Measurements from ENCODE around the gene P3H3. TPM values are rescaled to one million over a fixed set of nuclear protein-coding genes. Genes with fewer than 3 reads are reported as not detected.
A peak's percentile ranks its signal among the peaks of the same experiment; 100 is the strongest.

The P3H3 gene
- polyA plus RNA-seq, 3 donors from 2014 or later = not detected

DNA sequence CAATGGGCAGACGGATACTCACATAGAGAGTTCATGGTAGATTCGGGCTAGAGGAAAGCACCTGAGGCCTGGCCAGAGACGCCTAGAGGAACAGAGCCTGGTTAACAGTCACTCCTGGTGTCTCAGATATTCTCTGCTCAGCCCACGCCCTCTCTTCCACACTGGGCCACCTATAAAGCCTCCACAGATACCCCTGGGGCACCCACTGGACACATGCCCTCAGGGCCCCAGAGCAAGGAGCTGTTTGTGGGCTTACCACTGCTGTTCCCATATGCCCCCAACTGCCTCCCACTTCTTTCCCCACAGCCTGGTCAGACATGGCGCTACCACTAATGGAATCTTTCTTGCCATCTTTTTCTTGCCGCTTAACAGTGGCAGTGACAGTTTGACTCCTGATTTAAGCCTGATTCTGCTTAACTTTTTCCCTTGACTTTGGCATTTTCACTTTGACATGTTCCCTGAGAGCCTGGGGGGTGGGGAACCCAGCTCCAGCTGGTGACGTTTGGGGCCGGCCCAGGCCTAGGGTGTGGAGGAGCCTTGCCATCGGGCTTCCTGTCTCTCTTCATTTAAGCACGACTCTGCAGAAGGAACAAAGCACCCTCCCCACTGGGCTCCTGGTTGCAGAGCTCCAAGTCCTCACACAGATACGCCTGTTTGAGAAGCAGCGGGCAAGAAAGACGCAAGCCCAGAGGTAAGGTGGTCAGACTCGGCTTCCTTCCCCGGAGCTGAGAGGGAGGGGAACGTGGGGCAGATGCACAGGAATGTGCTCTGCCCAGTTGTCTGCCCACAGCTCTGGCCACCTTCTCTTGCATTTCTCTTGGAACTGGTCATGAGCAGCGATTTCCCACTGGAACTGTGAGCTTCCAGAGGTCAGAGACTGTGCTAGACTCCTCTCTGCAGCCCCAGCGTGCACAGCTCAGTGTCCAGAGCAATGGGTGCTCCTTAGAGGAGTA is 39.0 kb upstream of the P3H3 start, which contains the start of gene CD4:
Gene CD4 (plus strand): TSS at position 557 of the 953 bp plus-strand sequence. CDS start 10,611 bp downstream, outside the sequence.
- Mint-ChIP-seq H3K4me1 (peaks cover 6 to 10% of the 10 kb centered on the region in 2 donors), H3K27me3 (ENCODE audit: low read depth in 3 of 3) (peaks cover 12 to 14% (median 13%) of the 10 kb centered on the region in 3 donors), H3K4me3 (no peak within 1 kb of the TSS), H3K27ac (no peak within 1 kb of the TSS), H3K9me3 (peaks cover 0 to 2% (median 0%) of the 10 kb centered on the region in 6 donors), H3K36me3 (no peaks in the 10 kb centered on the region)
- DNase-seq = no peak

DNA sequence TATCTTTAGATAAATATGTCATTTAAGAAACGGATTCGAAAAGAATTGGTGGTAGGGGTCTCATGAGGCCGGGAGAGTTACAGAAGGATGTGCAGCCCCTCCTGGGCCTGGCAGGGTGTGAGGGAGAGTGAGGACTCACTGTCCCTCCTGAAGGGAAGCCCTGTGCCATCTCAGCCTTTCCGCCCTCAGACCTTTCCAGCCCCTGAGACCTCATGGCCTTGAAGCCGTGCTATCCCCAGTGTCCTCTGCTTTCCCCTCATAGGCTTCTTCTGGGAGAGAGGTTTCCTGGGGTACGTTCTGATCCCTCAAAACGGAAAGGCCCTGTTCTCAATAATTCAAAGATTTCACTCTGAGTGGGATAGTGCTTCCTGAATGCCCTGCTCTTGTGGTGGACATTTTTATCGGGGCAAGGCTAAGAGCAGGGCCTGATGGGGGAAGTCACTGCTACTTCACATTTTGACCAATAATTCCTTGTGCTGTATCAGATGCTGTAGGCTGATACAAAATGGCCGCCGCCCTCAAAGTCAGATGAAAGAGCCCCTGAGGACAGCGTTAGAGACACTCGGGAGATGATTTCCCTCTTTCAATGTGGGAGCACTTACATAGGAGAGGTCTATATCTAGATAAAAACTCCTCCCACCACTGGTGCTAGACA is 37.6 kb upstream of the P3H3 start:
- Mint-ChIP-seq H3K4me1 (peaks cover 6 to 10% of the 10 kb centered on the region in 2 donors), H3K36me3 (no peaks in the 10 kb centered on the region), H3K4me3 (no peak overlapping the region), H3K9me3 (peaks cover 0 to 2% (median 0%) of the 10 kb centered on the region in 6 donors), H3K27ac (no peak overlapping the region), H3K27me3 (ENCODE audit: low read depth in 3 of 3) (peaks cover 16 to 21% (median 17%) of the 10 kb centered on the region in 3 donors)
- no peak for DNase-seq

DNA sequence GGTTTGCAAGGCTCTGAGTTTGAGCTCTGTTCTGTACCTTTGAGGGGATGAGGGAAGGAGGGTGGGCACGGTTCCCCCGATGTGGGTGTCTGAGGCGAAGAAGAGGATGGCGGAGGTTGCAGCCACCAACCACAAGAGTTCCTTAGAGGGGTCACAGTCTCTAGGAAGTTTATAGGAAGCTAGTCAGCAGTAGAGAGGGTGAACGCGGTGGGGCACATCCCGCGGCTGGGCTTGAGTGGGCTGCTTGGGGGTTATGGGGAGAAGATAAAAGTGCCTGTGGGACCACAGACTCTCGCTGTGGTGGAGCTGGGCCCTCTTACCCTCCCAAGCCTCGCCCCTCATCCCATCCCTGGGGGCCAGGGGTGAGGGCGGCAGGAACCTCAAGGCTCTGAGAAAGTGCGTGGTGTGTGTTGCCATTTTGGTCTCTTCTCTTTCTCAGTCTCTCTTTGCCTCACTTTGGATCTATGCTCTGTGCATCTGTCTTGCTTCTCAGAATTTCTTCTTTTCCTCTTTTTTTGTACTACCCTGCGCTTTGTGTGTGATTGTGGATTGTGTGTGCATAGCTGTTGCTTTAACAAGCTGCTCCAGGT is 36.2 kb upstream of the P3H3 start:
- H3K36me3 Mint-ChIP-seq = no peaks in the 10 kb centered on the region
- H3K27ac Mint-ChIP-seq = no peak overlapping the region
- H3K9me3 Mint-ChIP-seq = peaks cover 0 to 2% (median 0%) of the 10 kb centered on the region in 6 donors
- H3K4me3 Mint-ChIP-seq = peak overlapping the region in 2 of 5 donors; percentile 13 to 58
- DNase-seq = no peak
- H3K4me1 Mint-ChIP-seq = peaks cover 6 to 10% of the 10 kb centered on the region in 2 donors
- H3K27me3 Mint-ChIP-seq (ENCODE audit: low read depth in 3 of 3) = peaks cover 16 to 21% (median 16%) of the 10 kb centered on the region in 3 donors

DNA sequence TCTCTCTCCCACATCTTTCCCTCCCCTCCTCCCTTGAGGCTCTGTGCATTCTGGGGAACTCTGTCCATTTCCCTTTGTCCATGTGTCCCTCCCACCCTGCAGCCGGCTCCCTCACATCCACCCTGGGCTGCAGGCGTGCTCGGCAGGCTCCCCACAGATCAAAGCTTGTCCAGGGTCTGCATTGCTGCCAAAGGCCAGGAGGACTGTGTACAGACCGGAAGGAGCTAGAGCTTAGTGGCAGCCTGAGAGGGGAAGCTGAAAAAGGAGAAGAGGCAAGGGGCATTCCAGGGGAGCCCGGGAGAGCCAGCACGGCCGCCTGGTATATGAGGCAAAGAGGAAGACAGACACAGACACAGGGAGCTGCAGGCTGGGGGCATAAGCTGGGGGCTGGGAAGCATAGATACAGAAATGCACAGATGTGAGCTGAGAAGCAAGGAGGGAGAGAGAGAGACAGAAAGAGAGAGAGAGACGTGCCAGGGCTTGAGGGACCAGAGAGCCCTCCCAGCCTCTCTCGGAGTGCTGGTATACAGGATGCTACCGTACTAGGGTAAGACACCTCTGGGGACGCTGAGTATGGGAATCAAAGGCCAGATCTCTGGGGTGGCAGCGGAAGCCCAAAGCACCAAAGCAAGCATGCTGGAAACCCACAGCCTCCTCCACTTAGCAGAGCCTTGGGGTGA is 35.5 kb upstream of the P3H3 start:
- no peak for DNase-seq
- H3K4me1 Mint-ChIP-seq = peaks cover 6 to 10% of the 10 kb centered on the region in 2 donors
- H3K4me3 Mint-ChIP-seq = peak overlapping the region in 1 of 5 donors; percentile 13
- H3K9me3 Mint-ChIP-seq = peaks cover 0 to 2% (median 0%) of the 10 kb centered on the region in 6 donors
- peaks cover 16 to 22% (median 21%) of the 10 kb centered on the region in 3 donors for H3K27me3 Mint-ChIP-seq (ENCODE audit: low read depth in 3 of 3)
- peak overlapping the region in 1 of 6 donors; percentile 20 for H3K27ac Mint-ChIP-seq
- H3K36me3 Mint-ChIP-seq = no peaks in the 10 kb centered on the region

DNA sequence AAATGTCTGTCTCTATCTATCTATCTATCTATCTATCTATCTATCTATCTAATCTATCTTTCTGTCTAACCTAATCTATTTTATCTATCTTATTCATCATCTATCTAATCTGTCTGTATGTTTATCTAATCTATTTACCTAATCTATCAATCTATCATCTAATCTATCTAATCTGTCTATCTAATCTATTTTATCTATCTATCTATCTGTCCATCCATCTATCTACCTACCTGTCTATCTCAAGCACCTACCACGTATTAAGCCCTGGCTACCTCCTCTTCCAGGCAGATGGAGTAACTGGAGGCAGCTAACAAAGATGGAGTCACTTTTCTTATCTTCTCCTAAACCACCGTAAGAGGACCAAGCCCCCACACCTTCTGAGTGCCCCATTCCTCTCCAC is 33.1 kb upstream of the P3H3 start:
- Mint-ChIP-seq H3K36me3 (no peaks in the 10 kb centered on the region), H3K27me3 (ENCODE audit: low read depth in 3 of 3) (peaks cover 10 to 19% (median 16%) of the 10 kb centered on the region in 3 donors), H3K4me3 (no peak overlapping the region), H3K9me3 (peaks cover 0 to 5% (median 0%) of the 10 kb centered on the region in 6 donors), H3K27ac (no peak overlapping the region), H3K4me1 (peaks cover 6 to 10% of the 10 kb centered on the region in 2 donors)
- DNase-seq = no peak

DNA sequence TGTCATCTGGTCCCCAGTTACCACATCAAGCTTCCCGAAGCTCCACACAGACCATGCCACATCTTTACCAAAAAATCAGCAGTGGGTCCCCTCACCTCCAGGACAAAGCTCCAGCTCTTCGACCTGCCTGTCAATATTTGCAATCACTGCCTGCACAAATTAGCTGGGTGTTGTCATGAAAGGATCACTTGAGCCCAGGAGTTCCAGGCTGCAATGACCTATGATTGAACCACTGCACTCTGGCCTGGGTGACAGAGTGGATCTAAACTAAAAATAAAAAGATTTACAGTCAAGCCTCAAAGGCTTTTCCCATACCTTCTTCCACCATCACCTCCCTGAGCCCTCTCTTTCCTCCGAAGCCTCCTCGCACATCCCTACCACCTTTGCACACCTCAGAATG is 31.6 kb upstream of the P3H3 start:
- Mint-ChIP-seq H3K9me3 (peaks cover 0 to 5% (median 0%) of the 10 kb centered on the region in 6 donors), H3K27me3 (ENCODE audit: low read depth in 3 of 3) (peaks cover 6 to 19% (median 14%) of the 10 kb centered on the region in 3 donors), H3K4me3 (no peak overlapping the region), H3K4me1 (peaks cover 6 to 10% of the 10 kb centered on the region in 2 donors), H3K27ac (no peak overlapping the region), H3K36me3 (no peaks in the 10 kb centered on the region)
- no peak for DNase-seq

DNA sequence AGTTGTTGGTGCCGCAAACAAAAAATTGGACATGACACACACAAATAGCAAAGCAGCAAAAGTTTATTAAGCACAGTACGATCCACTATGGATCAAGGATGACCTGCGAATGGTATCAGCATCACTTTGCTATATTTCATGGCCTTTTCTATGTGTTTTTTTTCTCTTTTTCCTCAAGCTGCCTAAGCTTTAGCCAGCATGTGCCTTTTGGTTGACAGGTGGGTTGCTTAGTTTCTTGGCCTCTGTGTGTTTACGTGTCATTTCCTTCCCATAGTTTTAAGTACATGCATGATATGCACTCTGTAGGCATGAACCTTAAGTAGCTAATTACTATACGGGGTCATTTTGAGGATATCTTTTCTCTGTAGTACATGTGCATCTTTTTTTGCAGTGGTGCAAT is 29.1 kb upstream of the P3H3 start:
- peaks cover 9 to 14% (median 11%) of the 10 kb centered on the region in 3 donors for H3K27me3 Mint-ChIP-seq (ENCODE audit: low read depth in 3 of 3)
- H3K9me3 Mint-ChIP-seq = peaks cover 0 to 3% (median 0%) of the 10 kb centered on the region in 6 donors
- no peaks in the 10 kb centered on the region for H3K4me1 Mint-ChIP-seq
- no peak overlapping the region for H3K4me3 Mint-ChIP-seq
- peaks cover 0 to 2% (median 0%) of the 10 kb centered on the region in 3 donors for H3K36me3 Mint-ChIP-seq
- DNase-seq = no peak
- H3K27ac Mint-ChIP-seq = no peak overlapping the region

DNA sequence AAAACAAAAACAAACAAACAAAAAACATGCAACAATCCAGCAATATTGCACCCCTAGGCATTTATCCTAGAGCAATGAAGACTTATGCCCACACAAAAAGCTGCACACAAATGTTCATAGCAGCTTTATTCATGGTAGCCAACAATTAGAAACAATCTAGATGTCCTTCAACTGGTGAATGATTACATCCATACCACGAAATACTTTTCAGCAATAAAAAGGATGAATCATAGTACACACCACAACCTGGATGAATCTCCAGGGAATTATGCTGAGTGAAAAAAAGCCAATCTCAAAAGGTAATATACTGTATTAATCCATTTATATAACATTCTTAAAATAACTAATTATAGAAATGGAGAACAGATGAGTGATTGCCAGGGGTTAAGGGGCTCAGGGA is 21.0 kb upstream of the P3H3 start:
- Mint-ChIP-seq H3K36me3 (peaks cover 0 to 8% (median 0%) of the 10 kb centered on the region in 3 donors), H3K9me3 (no peaks in the 10 kb centered on the region), H3K4me1 (no peaks in the 10 kb centered on the region), H3K27me3 (ENCODE audit: low read depth in 3 of 3) (peaks cover 3 to 8% (median 6%) of the 10 kb centered on the region in 3 donors), H3K27ac (no peak overlapping the region), H3K4me3 (no peak overlapping the region)
- no peak for DNase-seq

DNA sequence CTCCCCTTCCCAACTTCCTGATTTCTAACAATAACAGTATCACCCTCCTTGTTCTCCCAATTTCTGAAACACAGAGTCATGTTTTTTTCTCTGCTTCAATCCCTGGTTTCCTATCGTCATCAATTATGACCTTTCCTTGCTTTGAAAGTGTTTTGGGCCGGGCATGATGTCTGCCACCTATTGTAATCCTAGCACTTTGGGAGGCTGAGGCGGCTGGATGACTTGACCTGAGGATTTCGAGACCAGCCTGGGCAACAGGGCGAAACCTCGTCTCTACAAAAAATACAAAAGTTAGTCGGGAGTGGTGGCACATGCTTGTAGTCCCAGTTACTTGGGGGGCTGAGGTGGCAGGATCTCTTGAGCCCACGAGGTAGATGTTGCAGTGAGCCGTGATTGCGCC is 19.2 kb upstream of the P3H3 start:
- Mint-ChIP-seq H3K4me1 (no peaks in the 10 kb centered on the region), H3K27ac (no peak overlapping the region), H3K27me3 (ENCODE audit: low read depth in 3 of 3) (peaks cover 3 to 10% (median 5%) of the 10 kb centered on the region in 3 donors), H3K9me3 (no peaks in the 10 kb centered on the region), H3K4me3 (no peak overlapping the region), H3K36me3 (peaks cover 0 to 7% (median 0%) of the 10 kb centered on the region in 3 donors)
- DNase-seq = no peak

DNA sequence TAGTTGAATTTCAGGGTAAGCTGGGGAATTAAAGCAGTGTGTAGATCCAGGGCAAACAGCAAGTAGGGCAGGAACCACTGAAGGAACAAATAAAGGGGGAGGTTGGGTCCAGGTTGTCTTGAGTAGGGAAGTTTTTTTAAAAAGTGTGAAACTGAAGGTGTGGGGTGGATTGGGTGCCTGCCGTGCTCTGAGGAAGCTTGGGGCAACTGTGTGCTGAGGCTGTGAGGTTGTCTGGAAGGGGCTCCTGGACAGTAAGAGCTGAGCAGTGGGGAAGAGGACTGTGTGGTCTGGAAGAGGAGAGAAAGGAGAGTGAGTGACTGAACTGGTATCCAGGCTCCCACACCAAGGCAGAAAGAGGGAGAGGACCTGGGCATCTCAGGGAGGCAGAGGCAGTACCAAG is 17.4 kb upstream of the P3H3 start:
- Mint-ChIP-seq H3K27ac (no peak overlapping the region), H3K9me3 (no peaks in the 10 kb centered on the region), H3K27me3 (ENCODE audit: low read depth in 3 of 3) (peaks cover 5 to 10% (median 5%) of the 10 kb centered on the region in 3 donors), H3K36me3 (peaks cover 0 to 5% (median 0%) of the 10 kb centered on the region in 3 donors), H3K4me1 (no peaks in the 10 kb centered on the region), H3K4me3 (no peak overlapping the region)
- DNase-seq = no peak

DNA sequence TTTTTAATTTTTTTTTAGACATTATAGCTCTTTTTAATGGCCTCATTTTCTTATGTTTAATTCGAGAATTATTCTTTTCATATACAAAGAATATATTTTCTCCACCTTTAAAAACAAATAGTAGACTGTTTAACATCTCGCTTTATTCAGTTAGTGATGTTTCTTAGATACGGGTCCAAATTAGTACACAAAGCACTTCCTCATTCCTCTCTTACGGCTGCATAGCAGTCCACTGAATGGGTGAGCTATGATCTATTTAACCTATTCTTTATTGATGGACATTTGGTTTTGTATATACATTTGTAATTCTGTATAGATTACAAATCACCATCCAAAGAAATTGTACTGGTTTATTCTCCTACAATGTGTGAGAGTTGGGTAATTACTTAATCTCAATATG is 14.8 kb upstream of the P3H3 start:
- H3K36me3 Mint-ChIP-seq = peaks cover 0 to 5% (median 0%) of the 10 kb centered on the region in 3 donors
- no peak overlapping the region for H3K4me3 Mint-ChIP-seq

DNA sequence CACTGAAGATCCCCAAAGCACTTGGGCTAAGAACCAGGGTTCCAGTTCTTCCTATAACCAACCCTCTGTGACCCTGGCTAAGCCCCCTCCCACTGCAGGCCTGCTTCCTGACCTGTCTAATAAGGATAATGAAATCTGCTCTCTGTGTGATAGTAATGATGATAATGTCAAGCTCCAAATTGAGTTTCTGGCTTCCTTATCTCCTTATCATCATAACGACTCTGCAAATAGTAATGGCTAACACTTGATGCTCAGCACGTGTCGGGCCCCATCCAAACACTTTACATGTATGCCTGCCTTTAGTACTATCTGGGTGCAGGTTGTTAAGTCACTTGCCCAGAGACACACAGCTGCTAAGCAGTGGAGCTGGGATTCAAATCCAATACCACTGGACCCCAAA is 11.6 kb upstream of the P3H3 start:
- H3K4me3 Mint-ChIP-seq = no peak overlapping the region
- H3K36me3 Mint-ChIP-seq = no peaks in the 10 kb centered on the region
- no peak overlapping the region for H3K27ac Mint-ChIP-seq

More for the DNA sequence above, 14.8 kb upstream of the P3H3 start:
- no peak for DNase-seq
- no peaks in the 10 kb centered on the region for H3K4me1 Mint-ChIP-seq
- H3K9me3 Mint-ChIP-seq = no peaks in the 10 kb centered on the region
- H3K27me3 Mint-ChIP-seq (ENCODE audit: low read depth in 3 of 3) = peaks cover 3 to 6% (median 5%) of the 10 kb centered on the region in 3 donors
- H3K27ac Mint-ChIP-seq = no peak overlapping the region

DNA sequence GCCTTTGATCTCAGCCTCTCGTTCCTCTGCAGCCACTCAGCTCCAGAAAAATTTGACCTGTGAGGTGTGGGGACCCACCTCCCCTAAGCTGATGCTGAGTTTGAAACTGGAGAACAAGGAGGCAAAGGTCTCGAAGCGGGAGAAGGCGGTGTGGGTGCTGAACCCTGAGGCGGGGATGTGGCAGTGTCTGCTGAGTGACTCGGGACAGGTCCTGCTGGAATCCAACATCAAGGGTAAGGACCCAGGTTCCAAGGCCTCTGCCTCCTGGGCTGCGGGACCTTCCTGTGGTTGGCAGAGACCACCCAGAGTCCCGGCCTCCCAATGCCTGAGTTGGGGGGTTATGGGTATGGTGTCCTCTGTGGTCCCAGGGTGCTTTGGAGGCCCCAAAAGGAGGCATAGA is 11.1 kb upstream of the P3H3 start:
- H3K4me1 Mint-ChIP-seq = peaks cover 0 to 5% of the 10 kb centered on the region in 2 donors
- H3K27ac Mint-ChIP-seq = no peak overlapping the region
- H3K4me3 Mint-ChIP-seq = no peak overlapping the region

More for the DNA sequence above, 11.6 kb upstream of the P3H3 start:
- peaks cover 6 to 9% (median 8%) of the 10 kb centered on the region in 3 donors for H3K27me3 Mint-ChIP-seq (ENCODE audit: low read depth in 3 of 3)
- DNase-seq = no peak
- H3K9me3 Mint-ChIP-seq = no peaks in the 10 kb centered on the region
- peaks cover 0 to 5% of the 10 kb centered on the region in 2 donors for H3K4me1 Mint-ChIP-seq

More for the DNA sequence above, 11.1 kb upstream of the P3H3 start:
- Mint-ChIP-seq H3K9me3 (no peaks in the 10 kb centered on the region), H3K36me3 (no peaks in the 10 kb centered on the region), H3K27me3 (ENCODE audit: low read depth in 3 of 3) (peaks cover 6 to 9% (median 8%) of the 10 kb centered on the region in 3 donors)
- no peak for DNase-seq
